Peyer's patch (tissue), 4 donors: ENCODE data around the gene FNDC5. TPM values are rescaled to one million over a fixed set of nuclear protein-coding genes. Genes with fewer than 3 reads are reported as not detected.
A peak's percentile ranks its signal among the peaks of the same experiment; 100 is the strongest.

ENCODE experiments used
- DNase-seq, 3 donors: peaks; one replicate each; pipeline ENCODE4 v3.0.0-alpha.2; 2017 to 2019
- H3K27ac ChIP-seq, 4 donors: fragments of 200-600 bp; sonication (generic); one replicate each; pipeline ENCODE4 v1.5.1; 2016 to 2019
- H3K27me3 ChIP-seq, 2 donors: fragments of 200-600 bp; sonication (generic); one replicate each; pipeline ENCODE4 v1.5.1; 2019
- H3K36me3 ChIP-seq, 3 donors: fragments of 200-600 bp; sonication (generic); one replicate each; pipeline ENCODE4 v1.5.1; 2016 to 2019
- H3K4me1 ChIP-seq, 4 donors: fragments of 200-600 bp; sonication (generic); one replicate each; pipeline ENCODE4 v1.5.1; 2016 to 2019
- H3K4me3 ChIP-seq, 4 donors: fragments of 200-600 bp; sonication (generic); 1 replicate in 3 of 4; 2 replicates in 1 of 4; pipeline ENCODE4 v1.5.1; 2016 to 2019; ENCODE audit warnings: mild to moderate bottlenecking in 1 of 4
- H3K9me3 ChIP-seq, 4 donors: fragments of 200-600 bp; sonication (generic); one replicate each; pipeline ENCODE4 v1.5.1; 2016 to 2019; ENCODE audit warnings: mild to moderate bottlenecking in 1 of 4
- POLR2A ChIP-seq, 2 donors: fragments of 450-650 bp; IDR thresholded peaks; one replicate each; pipeline ENCODE4 v1.5.1; 2017; ENCODE audit warnings: antibody characterized with exemption in 2 of 2, mild to moderate bottlenecking in 2 of 2, moderate library complexity in 2 of 2
- total RNA-seq, 4 donors: library from RNA; depleted of rRNA; stranded (reverse); fragments of >200 nt; gene quantifications; one replicate each; pipeline ENCODE4 v1.1.0, GENCODE V29; 2016
- TF ChIP-seq, protein P1 (sequence below), 6 experiments: fragments of 450-650 bp in 4 of 6; fragments of 200-600 bp in 2 of 6; sonication (generic) in 1 of 6; IDR thresholded peaks; one replicate each; pipeline ENCODE4 v1.5.1; 2017 to 2019; ENCODE audit warnings: antibody characterized with exemption in 6 of 6, mild to moderate bottlenecking in 3 of 6, moderate library complexity in 1 of 6

The FNDC5 gene
- total RNA-seq, 4 donors from 2014 or later = 1.8 TPM; not detected in 3

DNA sequence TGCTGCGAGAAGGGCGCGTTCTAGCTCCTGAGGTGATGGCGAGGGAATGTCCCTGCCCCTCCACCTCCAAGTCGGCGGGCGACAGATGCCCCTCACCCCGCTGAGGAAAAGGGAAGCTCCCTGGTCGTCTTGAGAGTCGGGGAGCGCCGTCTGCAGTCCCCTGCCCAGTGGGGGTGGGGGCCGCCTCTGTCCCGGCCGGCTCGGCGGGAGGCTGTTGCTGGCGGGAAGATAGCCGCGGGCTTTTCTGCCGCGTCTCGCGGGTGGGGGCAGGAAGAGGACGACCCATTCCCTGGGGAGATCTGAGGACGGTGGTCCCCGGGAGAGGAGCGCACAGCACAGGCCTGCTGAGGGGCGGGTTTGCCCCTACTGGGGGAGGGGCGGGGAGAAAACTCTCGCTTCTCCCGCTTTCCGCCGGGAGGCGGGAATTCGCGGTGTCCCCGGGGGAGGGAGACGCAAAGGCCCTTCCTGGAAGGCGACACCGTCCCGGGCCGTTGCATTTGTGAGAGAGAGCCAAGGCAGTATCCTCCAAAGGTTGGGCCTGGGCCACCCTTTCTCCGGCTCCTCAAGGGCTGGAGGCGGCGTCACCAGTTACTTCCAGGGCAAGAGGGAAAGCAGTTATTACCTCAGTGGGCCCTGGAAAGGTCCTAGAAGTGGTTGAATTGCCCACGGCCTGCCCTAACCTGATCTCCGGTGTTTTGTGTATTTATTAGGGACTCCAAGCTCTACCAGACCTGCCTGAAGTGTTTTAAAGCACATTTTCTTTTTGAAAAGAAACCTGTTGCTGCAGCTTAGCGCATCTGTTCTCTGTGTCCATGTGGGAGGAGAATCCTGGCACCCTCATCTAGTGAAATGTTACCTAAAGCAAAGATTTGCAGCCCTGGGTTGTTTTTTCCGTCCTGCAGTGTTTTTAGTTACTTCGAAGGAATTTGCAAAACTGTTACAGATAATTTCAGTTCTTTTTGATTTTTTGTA is 52.6 kb downstream of the FNDC5 start:
- no peaks in the 10 kb centered on the region for H3K36me3 ChIP-seq
- H3K4me1 ChIP-seq = peaks cover 0 to 30% (median 7%) of the 10 kb centered on the region in 4 donors
- H3K27ac ChIP-seq = peak overlapping the region; percentile 85 to 97 (median 94)
- peak; percentile 58 to 81 (median 77) for DNase-seq
- peak overlapping the region; percentile 76 to 93 (median 84) for H3K4me3 ChIP-seq
- TF ChIP-seq POLR2A (IDR thresholded peaks at IDR 0.05) = no peak
- TF ChIP-seq, protein P1, sequence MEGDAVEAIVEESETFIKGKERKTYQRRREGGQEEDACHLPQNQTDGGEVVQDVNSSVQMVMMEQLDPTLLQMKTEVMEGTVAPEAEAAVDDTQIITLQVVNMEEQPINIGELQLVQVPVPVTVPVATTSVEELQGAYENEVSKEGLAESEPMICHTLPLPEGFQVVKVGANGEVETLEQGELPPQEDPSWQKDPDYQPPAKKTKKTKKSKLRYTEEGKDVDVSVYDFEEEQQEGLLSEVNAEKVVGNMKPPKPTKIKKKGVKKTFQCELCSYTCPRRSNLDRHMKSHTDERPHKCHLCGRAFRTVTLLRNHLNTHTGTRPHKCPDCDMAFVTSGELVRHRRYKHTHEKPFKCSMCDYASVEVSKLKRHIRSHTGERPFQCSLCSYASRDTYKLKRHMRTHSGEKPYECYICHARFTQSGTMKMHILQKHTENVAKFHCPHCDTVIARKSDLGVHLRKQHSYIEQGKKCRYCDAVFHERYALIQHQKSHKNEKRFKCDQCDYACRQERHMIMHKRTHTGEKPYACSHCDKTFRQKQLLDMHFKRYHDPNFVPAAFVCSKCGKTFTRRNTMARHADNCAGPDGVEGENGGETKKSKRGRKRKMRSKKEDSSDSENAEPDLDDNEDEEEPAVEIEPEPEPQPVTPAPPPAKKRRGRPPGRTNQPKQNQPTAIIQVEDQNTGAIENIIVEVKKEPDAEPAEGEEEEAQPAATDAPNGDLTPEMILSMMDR (IDR thresholded peaks at IDR 0.05) = no peak
- no peaks in the 10 kb centered on the region for H3K9me3 ChIP-seq
- H3K27me3 ChIP-seq = no peaks in the 10 kb centered on the region

DNA sequence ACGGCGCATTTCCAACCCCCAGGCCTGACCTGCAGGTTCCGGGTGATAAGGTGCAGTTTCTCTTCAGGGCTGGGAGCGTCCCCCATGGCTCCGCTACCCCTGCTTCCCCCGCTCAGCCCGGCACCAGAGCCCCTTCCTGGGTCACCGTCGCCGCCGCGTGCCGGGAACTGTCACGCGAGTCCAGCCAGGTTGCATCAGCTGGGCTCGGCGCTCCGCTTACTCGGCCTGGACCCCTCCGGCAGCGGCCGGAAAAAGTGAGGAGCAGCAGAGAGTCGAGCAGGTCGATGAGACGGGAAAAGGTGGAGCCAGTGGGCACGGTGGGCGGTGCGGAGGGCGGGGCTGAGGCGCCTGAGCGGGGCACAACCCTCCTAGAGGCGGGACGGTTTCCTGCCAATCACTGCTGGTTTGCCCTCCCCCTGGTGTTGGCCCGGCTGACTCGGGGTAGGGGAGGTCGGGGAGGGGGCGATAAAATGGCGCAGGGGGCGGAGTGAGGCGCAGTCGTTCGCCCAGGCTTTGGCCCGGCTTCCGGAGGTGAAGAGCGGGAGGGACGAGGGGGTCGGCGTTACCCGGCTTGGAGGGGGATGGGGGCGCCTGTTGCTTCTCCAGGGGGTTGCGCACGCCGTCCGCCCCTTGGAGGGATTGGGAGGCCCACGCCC is 53.4 kb downstream of the FNDC5 start, which contains the start of the genes S100PBP and YARS1:
S100PBP (plus strand) TSS at position 495 of the 656 bp plus-strand sequence. CDS start 8,447 bp downstream, outside the sequence.
YARS1 (minus strand) TSS at position 200 of the 656 bp plus-strand sequence; CDS start at position 86, 114 bp downstream.
- Histone ChIP-seq H3K36me3 (no peaks in the 10 kb centered on the region), H3K9me3 (no peaks in the 10 kb centered on the region), H3K4me3 (peak within 1 kb of the TSS; percentile 76 to 93 (median 84)), H3K27ac (peak within 1 kb of the TSS; percentile 85 to 97 (median 94)), H3K4me1 (peaks cover 0 to 30% (median 7%) of the 10 kb centered on the region in 4 donors), H3K27me3 (no peaks in the 10 kb centered on the region)
- TF ChIP-seq, protein P1 (IDR thresholded peaks at IDR 0.05) = peak in 5 of 6 experiments; percentile 14 to 44 (median 34)
- peak; percentile 53 to 62 for TF ChIP-seq POLR2A (IDR thresholded peaks at IDR 0.05)
- DNase-seq = peak; percentile 99 to 100 (median 100)

DNA sequence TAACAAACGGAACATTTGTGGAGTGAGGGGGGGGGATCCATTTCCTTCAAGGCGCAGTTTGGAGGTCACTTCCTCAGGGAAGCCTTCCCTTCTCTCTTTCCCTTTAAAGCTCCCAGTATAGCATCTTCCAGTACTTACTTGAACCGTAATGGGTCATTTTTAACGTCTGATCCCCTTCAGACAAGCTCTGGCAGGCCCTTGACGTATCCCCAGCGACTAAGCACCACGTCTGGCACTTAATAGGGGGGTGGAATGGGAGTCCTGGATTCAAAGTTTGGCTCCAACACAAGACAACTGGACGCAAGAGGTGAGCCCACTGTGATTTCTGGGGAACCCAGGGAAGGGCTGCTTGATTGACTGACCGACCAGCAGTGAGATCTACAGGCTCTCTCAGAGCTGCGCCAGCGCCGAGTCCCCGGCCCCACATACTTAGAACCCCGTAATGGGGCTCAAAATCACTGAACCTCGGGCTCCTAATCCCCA is 54.0 kb downstream of the FNDC5 start:
- Histone ChIP-seq H3K36me3 (no peaks in the 10 kb centered on the region), H3K4me3 (peak overlapping the region; percentile 76 to 93 (median 84)), H3K9me3 (no peaks in the 10 kb centered on the region), H3K27ac (peak overlapping the region; percentile 85 to 97 (median 94)), H3K4me1 (peaks cover 0 to 30% (median 7%) of the 10 kb centered on the region in 4 donors), H3K27me3 (no peaks in the 10 kb centered on the region)
- DNase-seq = no peak
- TF ChIP-seq, protein P1 (IDR thresholded peaks at IDR 0.05) = no peak
- TF ChIP-seq POLR2A (IDR thresholded peaks at IDR 0.05) = no peak

DNA sequence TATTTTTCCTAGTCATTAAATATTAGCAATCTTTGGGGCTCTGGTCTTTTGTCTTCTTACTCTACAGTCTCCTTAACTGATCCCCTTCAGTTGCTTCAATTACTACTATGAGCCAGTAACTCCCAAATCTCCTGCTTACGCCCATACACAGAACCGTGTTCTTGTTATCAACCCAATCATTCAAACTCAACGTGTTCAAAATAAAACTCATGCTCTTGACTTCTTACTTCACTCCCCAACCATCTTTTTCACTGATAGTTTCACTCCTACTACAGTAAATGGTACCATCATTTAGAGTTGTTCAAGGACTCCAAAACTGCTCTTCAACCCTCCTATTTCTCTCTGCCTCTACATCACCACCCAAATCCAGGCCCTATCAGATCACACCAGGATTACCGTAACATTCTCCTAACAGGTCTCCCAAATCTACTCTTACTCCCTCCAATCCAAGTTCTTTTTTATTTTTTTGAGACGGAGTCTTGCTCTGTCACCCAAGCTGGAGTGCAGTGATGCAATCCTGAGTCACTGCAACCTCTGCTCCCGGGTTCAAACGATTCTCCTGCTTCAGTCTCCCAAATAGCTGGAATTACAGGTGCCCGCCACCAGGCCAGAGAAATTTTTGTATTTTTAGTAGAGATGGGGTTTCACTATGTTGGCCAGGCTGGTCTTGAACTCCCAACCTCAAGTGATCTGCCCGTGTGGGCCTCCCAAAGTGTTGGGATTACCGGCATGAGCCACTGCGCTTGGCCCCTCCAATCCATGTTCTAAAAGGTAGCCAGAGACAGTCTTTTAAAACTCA is 56.6 kb downstream of the FNDC5 start:
- Histone ChIP-seq H3K36me3 (peaks cover 0 to 21% (median 0%) of the 10 kb centered on the region in 3 donors), H3K9me3 (no peaks in the 10 kb centered on the region), H3K4me1 (peaks cover 0 to 25% (median 6%) of the 10 kb centered on the region in 4 donors), H3K4me3 (no peak overlapping the region), H3K27me3 (no peaks in the 10 kb centered on the region), H3K27ac (no peak overlapping the region)
- TF ChIP-seq, protein P1 (IDR thresholded peaks at IDR 0.05) = no peak
- TF ChIP-seq POLR2A (IDR thresholded peaks at IDR 0.05) = no peak
- DNase-seq = no peak

Other genes starting within 250 kb of the FNDC5 start
- 10 to 100 TPM; 34.7 to 56.2 (median 44.1) TPM for gene ZBTB8OS, start 220.4 kb downstream of the FNDC5 start, total RNA-seq
- 100 to 1,000 TPM in 3 of 4 donors, 10 to 100 TPM in 1; 72.1 to 172 (median 109) TPM for gene RBBP4, start 219.7 kb downstream of the FNDC5 start, total RNA-seq
- 10 to 100 TPM in 1 of 4 donors, 1 to 10 TPM in 3; 8.3 to 19.8 (median 9.2) TPM for gene SYNC, start 168.1 kb downstream of the FNDC5 start, total RNA-seq
- 10 to 100 TPM; 29.6 to 93.3 (median 50.4) TPM for gene YARS1, start 53.6 kb downstream of the FNDC5 start, total RNA-seq
- gene S100PBP, start 53.3 kb downstream of the FNDC5 start, total RNA-seq = 100 to 1,000 TPM in 1 of 4 donors, 10 to 100 TPM in 3; 44.3 to 178 (median 58.1) TPM
- gene HPCA, start 15.6 kb upstream of the FNDC5 start, total RNA-seq = under 1 TPM in 1 of 4 donors, not detected in 3; 0.53 TPM
- 100 to 1,000 TPM; 228 to 892 (median 538) TPM for gene TMEM54, start 30.5 kb upstream of the FNDC5 start, total RNA-seq
- 10 to 100 TPM; 28.1 to 62.1 (median 54.6) TPM for gene RNF19B, start 93.9 kb upstream of the FNDC5 start, total RNA-seq
- 100 to 1,000 TPM; 273 to 366 (median 293) TPM for gene AK2, start 166.0 kb upstream of the FNDC5 start, total RNA-seq
- gene AZIN2, start 210.2 kb upstream of the FNDC5 start, total RNA-seq = 10 to 100 TPM in 1 of 4 donors, 1 to 10 TPM in 2, under 1 TPM in 1; 0.95 to 26.4 (median 2.2) TPM